ENCODE data around the gene POMC.

DNA sequence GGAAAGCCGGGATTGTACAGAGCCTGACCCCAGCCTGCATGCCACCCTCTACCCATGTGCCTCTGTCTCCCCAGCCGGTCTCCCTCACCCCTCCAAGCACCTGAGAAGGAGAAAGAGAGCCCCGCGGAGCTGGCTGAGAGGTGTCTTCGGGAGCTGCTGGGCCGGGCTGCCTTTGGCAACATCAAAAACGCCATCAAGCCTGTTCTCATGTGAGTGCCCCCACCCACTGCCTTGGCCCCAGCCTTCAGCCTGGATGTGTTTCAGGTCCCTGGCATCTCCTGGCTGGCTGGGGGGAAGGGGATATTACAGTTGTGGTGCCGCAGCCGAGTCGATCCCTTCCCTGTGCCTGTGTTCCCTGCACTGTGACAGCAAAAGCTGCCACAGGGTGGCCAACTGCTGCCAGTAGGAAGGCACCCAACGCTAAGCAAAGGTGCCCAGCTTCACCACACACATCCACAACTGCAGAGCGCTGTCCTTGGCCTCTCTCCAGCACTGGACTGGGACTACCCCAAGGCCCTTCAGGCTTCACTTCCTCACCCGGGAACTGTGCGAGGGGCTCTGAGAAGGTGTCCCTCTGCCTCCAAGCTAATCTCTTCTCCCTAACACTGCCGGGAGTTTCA, 38.4 kb downstream of the POMC start:
- TF ChIP-seq, protein P1, sequence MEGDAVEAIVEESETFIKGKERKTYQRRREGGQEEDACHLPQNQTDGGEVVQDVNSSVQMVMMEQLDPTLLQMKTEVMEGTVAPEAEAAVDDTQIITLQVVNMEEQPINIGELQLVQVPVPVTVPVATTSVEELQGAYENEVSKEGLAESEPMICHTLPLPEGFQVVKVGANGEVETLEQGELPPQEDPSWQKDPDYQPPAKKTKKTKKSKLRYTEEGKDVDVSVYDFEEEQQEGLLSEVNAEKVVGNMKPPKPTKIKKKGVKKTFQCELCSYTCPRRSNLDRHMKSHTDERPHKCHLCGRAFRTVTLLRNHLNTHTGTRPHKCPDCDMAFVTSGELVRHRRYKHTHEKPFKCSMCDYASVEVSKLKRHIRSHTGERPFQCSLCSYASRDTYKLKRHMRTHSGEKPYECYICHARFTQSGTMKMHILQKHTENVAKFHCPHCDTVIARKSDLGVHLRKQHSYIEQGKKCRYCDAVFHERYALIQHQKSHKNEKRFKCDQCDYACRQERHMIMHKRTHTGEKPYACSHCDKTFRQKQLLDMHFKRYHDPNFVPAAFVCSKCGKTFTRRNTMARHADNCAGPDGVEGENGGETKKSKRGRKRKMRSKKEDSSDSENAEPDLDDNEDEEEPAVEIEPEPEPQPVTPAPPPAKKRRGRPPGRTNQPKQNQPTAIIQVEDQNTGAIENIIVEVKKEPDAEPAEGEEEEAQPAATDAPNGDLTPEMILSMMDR (conservative IDR thresholded peaks at IDR 0.05), result no peak
- no peak for TF ChIP-seq ZFX (IDR thresholded peaks at IDR 0.05)

Measured in C4-2B (cell line).